ENCODE measurements around the gene CNOT4.
"Not testable (repeated sequence)": the region's sequence is repeated elsewhere in the genome, so short reads cannot be mapped to it uniquely, and the experiment has no call there.

The CNOT4 gene

GRCh38 chr7:135510592-135511183 is 786 bp upstream of the CNOT4 start:
- no peak for FAIRE-seq

DNA sequence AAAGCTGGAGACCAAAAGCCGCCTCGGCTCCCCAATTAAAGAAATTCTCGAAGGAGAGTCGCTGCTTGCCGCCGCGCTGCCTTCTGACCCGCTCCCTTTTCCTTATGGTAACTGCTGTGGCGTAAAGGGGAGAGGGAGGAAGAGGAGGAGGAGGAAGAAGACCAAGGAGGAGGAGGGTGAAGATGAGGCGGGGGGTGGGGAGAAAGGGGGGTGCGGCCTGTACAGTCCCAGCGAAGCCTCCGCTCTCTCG is 388 bp downstream of the CNOT4 start:
- FAIRE-seq: no peak

GRCh38 chr7:135508883-135509588 is 866 bp downstream of the CNOT4 start:
- no peak for FAIRE-seq

DNA sequence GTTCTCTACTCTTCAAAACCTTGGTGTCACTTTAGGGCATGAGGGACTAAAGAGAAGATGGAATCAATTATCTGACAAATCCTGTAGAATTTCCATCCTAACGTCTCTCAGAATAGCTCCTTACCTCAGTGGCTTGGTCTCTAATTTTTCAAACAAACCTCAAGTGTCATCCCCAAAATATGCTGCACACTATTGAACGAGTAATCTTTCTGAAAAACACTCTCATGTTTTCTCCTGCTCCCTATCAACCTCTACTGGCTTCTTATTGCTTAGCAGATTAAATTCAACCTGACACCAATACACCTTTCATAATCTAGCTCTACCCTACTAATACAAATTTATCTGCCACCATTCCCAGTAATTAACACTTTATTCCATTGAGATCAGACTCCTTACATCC is 8.5 kb downstream of the CNOT4 start:
- FAIRE-seq: no peak

GRCh38 chr7:135499818-135500217 is 10.1 kb downstream of the CNOT4 start:
- FAIRE-seq: no peak

DNA sequence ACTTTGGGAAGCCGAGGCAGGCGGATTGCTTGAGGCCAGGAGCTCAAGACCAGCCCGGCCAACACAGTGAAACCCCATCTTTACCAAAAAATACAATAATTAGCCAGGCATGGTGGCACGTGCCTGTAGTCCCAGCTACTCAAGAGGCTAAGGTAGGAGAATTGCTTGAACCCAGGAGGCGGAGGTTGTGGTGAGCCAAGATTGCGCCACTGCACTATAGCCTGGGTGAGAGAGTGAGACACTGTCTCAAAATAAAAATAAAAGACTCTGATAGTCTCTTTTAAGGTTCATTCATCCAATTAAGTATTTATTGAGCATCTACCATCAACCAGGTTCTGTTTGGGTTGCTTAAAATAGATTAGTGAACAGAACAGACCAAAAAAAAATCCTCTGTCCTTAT is 12.7 kb downstream of the CNOT4 start:
- not testable (repeated sequence) for FAIRE-seq

- FAIRE-seq: no peak
Observed at GRCh38 chr7:135493362-135493761, 16.5 kb downstream of the CNOT4 start.

GRCh38 chr7:135492151-135492550 is 17.8 kb downstream of the CNOT4 start:
- FAIRE-seq: no peak

GRCh38 chr7:135490783-135491182 is 19.1 kb downstream of the CNOT4 start:
- FAIRE-seq: no peak

GRCh38 chr7:135489791-135490190 is 20.1 kb downstream of the CNOT4 start:
- FAIRE-seq: no peak

DNA sequence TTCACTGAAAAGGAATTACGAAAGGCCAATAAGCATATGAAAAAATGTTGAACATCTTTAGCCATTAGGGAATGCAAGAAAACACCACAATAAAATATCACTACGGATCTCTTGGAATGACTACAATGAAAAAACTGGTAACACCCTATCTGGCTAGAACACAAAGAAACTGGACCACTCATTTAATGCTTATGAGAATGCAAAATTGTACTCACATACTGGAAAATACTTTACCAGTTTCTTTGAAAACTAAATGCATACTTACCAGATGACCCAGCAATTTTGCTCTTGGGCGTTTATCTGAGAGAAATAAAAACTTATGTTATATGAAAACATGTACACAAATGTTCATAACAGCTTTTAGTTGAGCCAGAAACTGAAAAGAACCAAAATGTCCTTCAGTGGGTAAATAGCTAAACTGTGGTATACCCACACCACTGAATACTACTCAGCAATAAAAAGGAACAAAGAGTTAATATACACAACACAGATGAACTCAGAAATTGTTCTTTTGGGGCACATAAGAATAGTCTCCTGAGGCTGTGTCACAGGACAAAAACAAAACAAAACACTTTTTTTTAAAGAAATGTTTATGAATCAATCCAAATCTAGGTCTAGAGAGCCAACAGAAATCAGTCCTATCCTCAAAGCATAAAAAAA is 23.5 kb downstream of the CNOT4 start:
- no peak for FAIRE-seq

- FAIRE-seq: no peak
Observed at GRCh38 chr7:135481598-135481979, 28.3 kb downstream of the CNOT4 start.

DNA sequence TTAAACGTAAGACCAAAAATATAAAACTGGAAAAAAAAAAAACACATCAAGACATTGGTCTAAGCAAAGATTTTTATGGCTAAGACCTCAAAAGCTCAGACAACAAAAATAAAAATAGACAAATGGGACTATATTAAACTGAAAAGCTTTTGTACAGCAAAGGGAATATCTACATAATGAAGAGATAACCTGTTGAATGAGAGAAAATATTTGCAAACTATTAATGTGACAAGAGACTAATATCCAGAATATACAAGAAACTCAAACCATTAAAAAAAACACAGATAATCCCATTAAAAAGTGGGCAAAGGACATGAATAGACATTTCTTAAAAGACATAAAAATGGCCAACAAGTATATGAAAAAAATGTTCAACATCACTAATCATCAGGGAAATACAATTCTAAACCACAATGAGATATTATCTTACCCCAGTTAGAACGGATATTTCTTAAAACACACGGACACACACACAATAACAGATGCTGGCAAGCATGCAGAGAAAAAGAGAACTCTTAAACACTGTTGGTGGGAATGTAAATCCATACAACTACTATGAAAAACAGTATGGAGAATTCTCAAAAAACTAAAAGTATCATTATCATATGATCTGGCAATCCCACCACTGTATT is 28.8 kb downstream of the CNOT4 start:
- no peak for FAIRE-seq

- no peak for FAIRE-seq
Observed at GRCh38 chr7:135475521-135475920, 34.4 kb downstream of the CNOT4 start.

GRCh38 chr7:135469705-135470104 is 40.2 kb downstream of the CNOT4 start:
- FAIRE-seq: not testable (repeated sequence)

- no peak for FAIRE-seq
Observed at GRCh38 chr7:135467207-135467711, 42.6 kb downstream of the CNOT4 start.

GRCh38 chr7:135466442-135467206 is 43.3 kb downstream of the CNOT4 start:
- no peak for FAIRE-seq

- FAIRE-seq: no peak
Observed at GRCh38 chr7:135463908-135464307, 46.0 kb downstream of the CNOT4 start.

- FAIRE-seq: no peak
Observed at GRCh38 chr7:135459951-135460567, 49.8 kb downstream of the CNOT4 start.

DNA sequence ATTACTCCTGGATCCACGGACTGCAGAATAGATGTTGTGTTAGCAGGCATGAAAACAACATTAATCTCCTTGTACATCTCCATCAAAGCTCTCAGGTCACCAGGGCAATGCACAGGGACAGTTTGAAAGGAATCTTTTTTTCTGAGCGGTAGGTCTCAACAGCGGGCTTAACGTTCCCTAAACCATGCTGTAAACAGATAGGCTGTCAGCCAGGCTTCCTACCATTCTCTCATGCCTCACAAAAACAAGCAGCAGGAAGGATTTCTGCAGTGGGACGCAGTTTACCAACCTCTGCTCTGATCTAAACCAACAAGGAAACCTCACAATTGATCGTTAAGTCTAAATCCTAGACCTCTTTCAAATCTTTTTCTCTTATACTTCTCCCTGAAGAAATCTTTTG is 50.8 kb downstream of the CNOT4 start:
- FAIRE-seq: no peak

- no peak for FAIRE-seq
Observed at GRCh38 chr7:135454060-135454459, 55.8 kb downstream of the CNOT4 start.

GRCh38 chr7:135449436-135449835 is 60.5 kb downstream of the CNOT4 start:
- FAIRE-seq: no peak

DNA sequence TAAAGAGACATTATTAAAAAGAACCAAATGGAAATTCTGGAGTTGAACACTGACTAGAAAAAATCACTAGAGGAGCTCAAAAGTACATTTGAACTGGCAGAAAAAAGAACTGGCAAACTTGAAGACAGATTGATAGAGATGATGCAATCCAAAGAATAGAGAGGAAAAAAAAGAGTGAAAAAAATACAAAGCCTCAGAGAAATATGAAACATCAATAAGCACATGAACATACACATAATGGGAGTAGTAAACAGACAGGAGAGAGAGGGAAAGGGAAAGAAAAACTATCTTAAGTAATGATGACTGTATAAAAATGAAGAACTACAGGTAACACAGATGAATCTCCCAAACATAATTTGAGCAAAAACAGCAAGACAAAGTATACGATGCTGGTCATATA is 61.1 kb downstream of the CNOT4 start:
- FAIRE-seq: no peak

Data from islet of Langerhans (tissue), 1 donor.